H1 (cell line): ENCODE results near the gene PTPRG.

ENCODE experiments used
- CHD2 ChIP-seq: IDR thresholded peaks from 2 replicates; pipeline ENCODE4 v1.6.1; 2012; ENCODE audit warnings: low read length, improper control_type of control experiment
- POLR2A ChIP-seq, 2 experiments: IDR thresholded peaks; 1 replicate in 1 of 2; 2 replicates in 1 of 2; pipeline ENCODE4 v1.6.1; 2011; ENCODE audit warnings: low read depth in 2 of 2, low read length in 2 of 2, mild to moderate bottlenecking in 2 of 2; ENCODE audit errors: control extremely low read depth in 1 of 2
- RXRA ChIP-seq: IDR thresholded peaks from 2 replicates; pipeline ENCODE4 v1.6.1; 2011; ENCODE audit warnings: low read depth, mild to moderate bottlenecking, low read length, moderate library complexity; ENCODE audit not compliant: insufficient read depth
- TF ChIP-seq, protein P1 (sequence below): IDR thresholded peaks from 2 replicates; pipeline ENCODE4 v1.6.1; 2012; ENCODE audit warnings: inconsistent platforms
- TF ChIP-seq, protein P2 (sequence below): IDR thresholded peaks from 2 replicates; pipeline ENCODE4 v1.6.1; 2012; ENCODE audit warnings: inconsistent platforms
- TF ChIP-seq, protein P3 (sequence below): fragments of 300-600 bp; sonication (generic); IDR thresholded peaks from 2 replicates; pipeline ENCODE4 v1.7.1; 2012; ENCODE audit warnings: low read length, moderate library complexity, mild to moderate bottlenecking, inconsistent platforms; ENCODE audit not compliant: insufficient replicate concordance

DNA sequence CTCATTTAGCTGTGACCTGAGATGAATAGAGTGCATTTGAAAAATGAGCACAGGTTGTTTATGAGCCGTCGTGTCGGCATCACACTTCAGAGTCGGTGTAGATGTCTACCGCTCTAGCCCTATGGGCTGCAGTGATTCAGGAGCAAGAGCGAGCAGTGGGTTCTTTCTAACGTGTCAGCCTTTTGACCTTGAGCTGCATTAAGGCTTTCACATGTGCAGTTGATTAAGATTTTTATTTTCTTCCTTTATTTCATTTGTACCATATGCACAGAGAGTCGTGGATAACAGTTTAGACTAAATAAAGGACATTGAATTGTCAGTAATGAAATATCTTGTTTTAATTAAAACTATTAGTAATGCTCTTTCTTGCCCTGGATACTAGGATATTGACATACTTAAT, 368.2 kb downstream of the PTPRG start:
- no peak for TF ChIP-seq RXRA
- no peak for TF ChIP-seq CHD2
- TF ChIP-seq POLR2A (IDR thresholded peaks at IDR 0.05; ENCODE audit: control extremely low read depth in 1 of 2, low read depth in 2 of 2, low read length in 2 of 2): no peak
- TF ChIP-seq, protein P1, sequence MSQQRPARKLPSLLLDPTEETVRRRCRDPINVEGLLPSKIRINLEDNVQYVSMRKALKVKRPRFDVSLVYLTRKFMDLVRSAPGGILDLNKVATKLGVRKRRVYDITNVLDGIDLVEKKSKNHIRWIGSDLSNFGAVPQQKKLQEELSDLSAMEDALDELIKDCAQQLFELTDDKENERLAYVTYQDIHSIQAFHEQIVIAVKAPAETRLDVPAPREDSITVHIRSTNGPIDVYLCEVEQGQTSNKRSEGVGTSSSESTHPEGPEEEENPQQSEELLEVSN: no peak
- TF ChIP-seq, protein P2, sequence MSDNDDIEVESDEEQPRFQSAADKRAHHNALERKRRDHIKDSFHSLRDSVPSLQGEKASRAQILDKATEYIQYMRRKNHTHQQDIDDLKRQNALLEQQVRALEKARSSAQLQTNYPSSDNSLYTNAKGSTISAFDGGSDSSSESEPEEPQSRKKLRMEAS: no peak
- TF ChIP-seq, protein P3, sequence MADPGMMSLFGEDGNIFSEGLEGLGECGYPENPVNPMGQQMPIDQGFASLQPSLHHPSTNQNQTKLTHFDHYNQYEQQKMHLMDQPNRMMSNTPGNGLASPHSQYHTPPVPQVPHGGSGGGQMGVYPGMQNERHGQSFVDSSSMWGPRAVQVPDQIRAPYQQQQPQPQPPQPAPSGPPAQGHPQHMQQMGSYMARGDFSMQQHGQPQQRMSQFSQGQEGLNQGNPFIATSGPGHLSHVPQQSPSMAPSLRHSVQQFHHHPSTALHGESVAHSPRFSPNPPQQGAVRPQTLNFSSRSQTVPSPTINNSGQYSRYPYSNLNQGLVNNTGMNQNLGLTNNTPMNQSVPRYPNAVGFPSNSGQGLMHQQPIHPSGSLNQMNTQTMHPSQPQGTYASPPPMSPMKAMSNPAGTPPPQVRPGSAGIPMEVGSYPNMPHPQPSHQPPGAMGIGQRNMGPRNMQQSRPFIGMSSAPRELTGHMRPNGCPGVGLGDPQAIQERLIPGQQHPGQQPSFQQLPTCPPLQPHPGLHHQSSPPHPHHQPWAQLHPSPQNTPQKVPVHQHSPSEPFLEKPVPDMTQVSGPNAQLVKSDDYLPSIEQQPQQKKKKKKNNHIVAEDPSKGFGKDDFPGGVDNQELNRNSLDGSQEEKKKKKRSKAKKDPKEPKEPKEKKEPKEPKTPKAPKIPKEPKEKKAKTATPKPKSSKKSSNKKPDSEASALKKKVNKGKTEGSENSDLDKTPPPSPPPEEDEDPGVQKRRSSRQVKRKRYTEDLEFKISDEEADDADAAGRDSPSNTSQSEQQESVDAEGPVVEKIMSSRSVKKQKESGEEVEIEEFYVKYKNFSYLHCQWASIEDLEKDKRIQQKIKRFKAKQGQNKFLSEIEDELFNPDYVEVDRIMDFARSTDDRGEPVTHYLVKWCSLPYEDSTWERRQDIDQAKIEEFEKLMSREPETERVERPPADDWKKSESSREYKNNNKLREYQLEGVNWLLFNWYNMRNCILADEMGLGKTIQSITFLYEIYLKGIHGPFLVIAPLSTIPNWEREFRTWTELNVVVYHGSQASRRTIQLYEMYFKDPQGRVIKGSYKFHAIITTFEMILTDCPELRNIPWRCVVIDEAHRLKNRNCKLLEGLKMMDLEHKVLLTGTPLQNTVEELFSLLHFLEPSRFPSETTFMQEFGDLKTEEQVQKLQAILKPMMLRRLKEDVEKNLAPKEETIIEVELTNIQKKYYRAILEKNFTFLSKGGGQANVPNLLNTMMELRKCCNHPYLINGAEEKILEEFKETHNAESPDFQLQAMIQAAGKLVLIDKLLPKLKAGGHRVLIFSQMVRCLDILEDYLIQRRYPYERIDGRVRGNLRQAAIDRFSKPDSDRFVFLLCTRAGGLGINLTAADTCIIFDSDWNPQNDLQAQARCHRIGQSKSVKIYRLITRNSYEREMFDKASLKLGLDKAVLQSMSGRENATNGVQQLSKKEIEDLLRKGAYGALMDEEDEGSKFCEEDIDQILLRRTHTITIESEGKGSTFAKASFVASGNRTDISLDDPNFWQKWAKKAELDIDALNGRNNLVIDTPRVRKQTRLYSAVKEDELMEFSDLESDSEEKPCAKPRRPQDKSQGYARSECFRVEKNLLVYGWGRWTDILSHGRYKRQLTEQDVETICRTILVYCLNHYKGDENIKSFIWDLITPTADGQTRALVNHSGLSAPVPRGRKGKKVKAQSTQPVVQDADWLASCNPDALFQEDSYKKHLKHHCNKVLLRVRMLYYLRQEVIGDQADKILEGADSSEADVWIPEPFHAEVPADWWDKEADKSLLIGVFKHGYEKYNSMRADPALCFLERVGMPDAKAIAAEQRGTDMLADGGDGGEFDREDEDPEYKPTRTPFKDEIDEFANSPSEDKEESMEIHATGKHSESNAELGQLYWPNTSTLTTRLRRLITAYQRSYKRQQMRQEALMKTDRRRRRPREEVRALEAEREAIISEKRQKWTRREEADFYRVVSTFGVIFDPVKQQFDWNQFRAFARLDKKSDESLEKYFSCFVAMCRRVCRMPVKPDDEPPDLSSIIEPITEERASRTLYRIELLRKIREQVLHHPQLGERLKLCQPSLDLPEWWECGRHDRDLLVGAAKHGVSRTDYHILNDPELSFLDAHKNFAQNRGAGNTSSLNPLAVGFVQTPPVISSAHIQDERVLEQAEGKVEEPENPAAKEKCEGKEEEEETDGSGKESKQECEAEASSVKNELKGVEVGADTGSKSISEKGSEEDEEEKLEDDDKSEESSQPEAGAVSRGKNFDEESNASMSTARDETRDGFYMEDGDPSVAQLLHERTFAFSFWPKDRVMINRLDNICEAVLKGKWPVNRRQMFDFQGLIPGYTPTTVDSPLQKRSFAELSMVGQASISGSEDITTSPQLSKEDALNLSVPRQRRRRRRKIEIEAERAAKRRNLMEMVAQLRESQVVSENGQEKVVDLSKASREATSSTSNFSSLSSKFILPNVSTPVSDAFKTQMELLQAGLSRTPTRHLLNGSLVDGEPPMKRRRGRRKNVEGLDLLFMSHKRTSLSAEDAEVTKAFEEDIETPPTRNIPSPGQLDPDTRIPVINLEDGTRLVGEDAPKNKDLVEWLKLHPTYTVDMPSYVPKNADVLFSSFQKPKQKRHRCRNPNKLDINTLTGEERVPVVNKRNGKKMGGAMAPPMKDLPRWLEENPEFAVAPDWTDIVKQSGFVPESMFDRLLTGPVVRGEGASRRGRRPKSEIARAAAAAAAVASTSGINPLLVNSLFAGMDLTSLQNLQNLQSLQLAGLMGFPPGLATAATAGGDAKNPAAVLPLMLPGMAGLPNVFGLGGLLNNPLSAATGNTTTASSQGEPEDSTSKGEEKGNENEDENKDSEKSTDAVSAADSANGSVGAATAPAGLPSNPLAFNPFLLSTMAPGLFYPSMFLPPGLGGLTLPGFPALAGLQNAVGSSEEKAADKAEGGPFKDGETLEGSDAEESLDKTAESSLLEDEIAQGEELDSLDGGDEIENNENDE: no peak
